ENCODE results near the gene TMEM134. TPM values are rescaled to one million over a fixed set of nuclear protein-coding genes. Genes with fewer than 3 reads are reported as not detected.
A peak's percentile ranks its signal among the peaks of the same experiment; 100 is the strongest.

TMEM134 gene
- total RNA-seq, 4 donors from 2014 or later = 79.8 to 155 (median 108) TPM

DNA sequence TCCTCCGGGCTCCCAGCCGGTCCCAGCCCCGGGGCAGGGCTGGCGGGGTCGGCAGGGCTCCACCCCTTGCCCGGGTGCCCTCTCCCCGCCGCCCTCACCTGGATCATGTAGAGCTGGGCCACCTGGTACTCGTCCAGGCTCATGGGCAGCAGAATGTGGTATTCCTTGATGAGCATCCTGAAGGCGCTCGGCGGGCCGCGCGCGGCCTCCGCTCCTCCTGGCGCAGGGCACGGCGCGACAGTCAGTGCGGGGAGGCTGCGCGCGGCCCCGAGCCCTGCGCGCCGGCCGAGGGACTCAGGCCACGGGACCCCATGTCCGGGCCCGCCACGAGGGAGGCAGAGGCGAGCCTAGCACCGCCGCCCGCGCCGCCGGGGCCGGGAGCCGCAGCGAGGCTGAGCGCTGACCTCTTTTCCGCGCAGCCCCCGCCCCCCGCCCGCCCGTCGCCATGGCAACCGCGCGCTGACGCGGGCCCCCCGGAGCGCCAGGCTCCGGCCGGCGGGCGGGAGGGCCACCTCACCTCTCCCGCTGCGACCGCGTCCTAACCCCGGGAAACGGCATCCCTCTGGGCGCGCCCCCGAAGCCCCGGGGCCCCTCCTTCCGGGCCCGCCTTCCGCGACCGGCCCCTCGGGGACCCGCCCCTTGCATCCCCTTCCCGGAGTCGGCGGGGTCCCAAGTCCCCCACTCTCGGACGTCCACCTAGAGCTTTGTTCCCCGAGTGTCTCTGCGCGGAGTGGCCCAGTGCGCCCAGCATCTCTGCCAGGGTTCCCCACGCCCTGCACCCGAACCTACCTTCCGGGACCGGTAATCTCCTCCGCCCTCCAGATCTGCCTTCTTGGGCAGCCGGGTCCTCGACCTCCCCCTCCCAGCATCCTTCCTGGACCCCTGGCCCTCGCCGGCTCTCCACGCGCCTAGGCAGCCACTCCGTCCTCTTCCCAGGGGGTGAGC, 35.2 kb upstream of the TMEM134 start:
- Histone ChIP-seq H3K36me3 (peaks cover 0 to 4% of the 10 kb centered on the region in 2 donors), H3K4me1 (peaks cover 26 to 35% of the 10 kb centered on the region in 2 donors), H3K4me3 (peak overlapping the region; percentile 56 to 66 (median 63)), H3K9me3 (no peaks in the 10 kb centered on the region), H3K27me3 (peaks cover 0 to 13% (median 0%) of the 10 kb centered on the region in 3 donors), H3K27ac (peak overlapping the region; percentile 94 to 99 (median 96))
- no peak for ATAC-seq
- DNase-seq = no peak
- TF ChIP-seq POLR2A (IDR thresholded peaks at IDR 0.05) = no peak
- TF ChIP-seq, protein P1, sequence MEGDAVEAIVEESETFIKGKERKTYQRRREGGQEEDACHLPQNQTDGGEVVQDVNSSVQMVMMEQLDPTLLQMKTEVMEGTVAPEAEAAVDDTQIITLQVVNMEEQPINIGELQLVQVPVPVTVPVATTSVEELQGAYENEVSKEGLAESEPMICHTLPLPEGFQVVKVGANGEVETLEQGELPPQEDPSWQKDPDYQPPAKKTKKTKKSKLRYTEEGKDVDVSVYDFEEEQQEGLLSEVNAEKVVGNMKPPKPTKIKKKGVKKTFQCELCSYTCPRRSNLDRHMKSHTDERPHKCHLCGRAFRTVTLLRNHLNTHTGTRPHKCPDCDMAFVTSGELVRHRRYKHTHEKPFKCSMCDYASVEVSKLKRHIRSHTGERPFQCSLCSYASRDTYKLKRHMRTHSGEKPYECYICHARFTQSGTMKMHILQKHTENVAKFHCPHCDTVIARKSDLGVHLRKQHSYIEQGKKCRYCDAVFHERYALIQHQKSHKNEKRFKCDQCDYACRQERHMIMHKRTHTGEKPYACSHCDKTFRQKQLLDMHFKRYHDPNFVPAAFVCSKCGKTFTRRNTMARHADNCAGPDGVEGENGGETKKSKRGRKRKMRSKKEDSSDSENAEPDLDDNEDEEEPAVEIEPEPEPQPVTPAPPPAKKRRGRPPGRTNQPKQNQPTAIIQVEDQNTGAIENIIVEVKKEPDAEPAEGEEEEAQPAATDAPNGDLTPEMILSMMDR (IDR thresholded peaks at IDR 0.05 in 4 of 5, conservative IDR thresholded peaks at IDR 0.05 in 1 of 5) = no peak
- intact Hi-C loops (cut with DNase I; ENCODE audit: low total_unique reads) (no loop called here), in situ Hi-C loops (cut with MboI; ENCODE audit: low sequenced_read_pairs in 4 of 4) (loop anchor here in 3 of 4 donors (10.0 kb wide), 1 partner anchor 109 kb away; the partner anchor contains the start of gene RAD9A (in 3 of the 3))

DNA sequence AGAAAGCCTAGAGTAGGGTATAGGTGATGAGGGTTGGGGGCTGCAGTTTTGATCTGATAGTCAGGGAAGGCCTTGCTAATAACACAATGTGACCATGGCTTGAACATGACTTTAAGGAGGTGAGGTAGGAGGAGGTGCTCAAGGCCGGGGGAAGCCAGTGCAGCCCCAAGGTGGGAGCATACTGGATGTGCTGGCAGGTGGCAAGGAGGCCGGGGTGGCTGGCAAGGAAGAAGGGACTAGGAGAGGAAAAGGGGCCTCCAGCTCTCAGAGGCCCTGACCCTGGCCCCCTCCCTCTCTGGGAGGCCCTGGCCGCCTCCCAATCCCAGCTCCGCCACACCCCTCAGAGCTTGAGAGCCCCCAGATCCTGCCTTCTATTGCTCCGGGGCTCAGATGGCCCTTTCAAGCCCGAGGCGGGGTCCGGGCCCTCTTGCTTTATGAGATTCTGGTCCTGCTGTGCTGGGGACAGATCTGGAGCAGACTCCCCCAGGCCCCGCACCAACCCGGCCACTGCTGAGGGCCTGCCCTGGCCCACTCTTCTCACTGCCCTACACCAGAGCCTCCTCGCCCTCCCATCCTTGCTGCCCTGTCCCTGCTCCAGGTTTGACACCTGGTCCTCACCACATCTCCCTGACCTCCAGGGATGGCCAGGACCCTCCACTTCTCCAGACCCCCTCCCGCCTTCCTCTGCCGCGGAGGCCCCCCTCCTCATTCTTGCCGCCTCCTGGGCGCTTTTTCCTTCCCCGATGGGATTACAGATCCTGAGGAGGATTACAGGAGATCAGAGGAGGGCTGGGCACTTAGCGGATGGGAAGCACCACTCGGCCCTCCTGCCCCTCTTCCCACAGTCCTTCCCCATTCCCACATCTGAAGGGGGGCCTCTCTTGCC, 34.3 kb upstream of the TMEM134 start:
- in situ Hi-C loops (cut with MboI; ENCODE audit: low sequenced_read_pairs in 4 of 4) (loop anchor here in 3 of 4 donors (10.0 kb wide), 1 partner anchor 109 kb away; the partner anchor contains the start of gene RAD9A (in 3 of the 3)), intact Hi-C loops (cut with DNase I; ENCODE audit: low total_unique reads) (no loop called here)
- Histone ChIP-seq H3K36me3 (peaks cover 0 to 4% of the 10 kb centered on the region in 2 donors), H3K4me3 (peak overlapping the region in 2 of 4 donors; percentile 62 to 64), H3K27me3 (peaks cover 0 to 13% (median 0%) of the 10 kb centered on the region in 3 donors), H3K4me1 (peaks cover 21 to 35% of the 10 kb centered on the region in 2 donors), H3K27ac (no peak overlapping the region), H3K9me3 (no peaks in the 10 kb centered on the region)
- no peak for DNase-seq
- ATAC-seq = no peak
- TF ChIP-seq POLR2A (IDR thresholded peaks at IDR 0.05) = no peak
- TF ChIP-seq, protein P1 (IDR thresholded peaks at IDR 0.05 in 4 of 5, conservative IDR thresholded peaks at IDR 0.05 in 1 of 5) = no peak

DNA sequence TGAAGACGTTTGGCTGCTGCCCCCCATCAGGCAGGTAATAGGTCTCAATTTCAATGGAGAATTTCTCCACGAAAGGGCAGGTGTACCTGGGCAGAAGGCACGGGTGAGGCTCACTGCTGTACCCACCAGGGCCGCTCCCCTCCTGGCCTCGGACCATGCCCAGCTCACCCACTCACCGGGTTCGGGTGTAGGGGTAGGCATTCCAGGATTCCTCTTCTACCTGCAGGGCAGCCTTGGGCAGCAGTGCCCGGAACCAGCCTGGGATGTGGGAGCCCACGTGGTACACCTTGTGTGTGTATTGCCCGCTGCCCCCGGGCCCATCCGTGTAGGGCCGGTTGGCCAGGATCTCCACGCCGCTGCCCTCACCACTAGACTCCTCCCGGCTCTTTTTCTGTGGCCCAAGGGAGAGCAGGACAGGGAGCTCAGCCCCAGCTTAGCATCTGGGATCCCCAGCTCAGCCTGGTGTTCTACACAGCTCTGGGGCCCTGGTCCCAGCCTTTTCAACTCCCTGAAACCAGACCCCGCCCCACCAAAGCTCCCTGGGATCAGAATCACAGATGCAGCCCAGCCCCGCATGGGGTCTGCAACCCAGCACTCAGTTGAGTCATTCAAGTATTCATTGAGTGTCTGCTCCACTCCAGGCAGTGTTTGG, 33.4 kb upstream of the TMEM134 start:
- H3K27me3 ChIP-seq = peaks cover 0 to 13% (median 0%) of the 10 kb centered on the region in 3 donors
- intact Hi-C loops (cut with DNase I; ENCODE audit: low total_unique reads) = no loop called here
- H3K4me1 ChIP-seq = peaks cover 20 to 31% of the 10 kb centered on the region in 2 donors
- TF ChIP-seq, protein P1 (IDR thresholded peaks at IDR 0.05 in 4 of 5, conservative IDR thresholded peaks at IDR 0.05 in 1 of 5) = no peak
- no peak for TF ChIP-seq POLR2A (IDR thresholded peaks at IDR 0.05)
- no peak overlapping the region for H3K27ac ChIP-seq
- in situ Hi-C loops (cut with MboI; ENCODE audit: low sequenced_read_pairs in 4 of 4) = loop anchor here in 3 of 4 donors (10.0 kb wide), 1 partner anchor 108 kb away; the partner anchor contains the start of gene RAD9A (in 3 of the 3)
- no peak overlapping the region for H3K4me3 ChIP-seq
- H3K9me3 ChIP-seq = no peaks in the 10 kb centered on the region
- DNase-seq = no peak
- peaks cover 0 to 4% of the 10 kb centered on the region in 2 donors for H3K36me3 ChIP-seq
- no peak for ATAC-seq

DNA sequence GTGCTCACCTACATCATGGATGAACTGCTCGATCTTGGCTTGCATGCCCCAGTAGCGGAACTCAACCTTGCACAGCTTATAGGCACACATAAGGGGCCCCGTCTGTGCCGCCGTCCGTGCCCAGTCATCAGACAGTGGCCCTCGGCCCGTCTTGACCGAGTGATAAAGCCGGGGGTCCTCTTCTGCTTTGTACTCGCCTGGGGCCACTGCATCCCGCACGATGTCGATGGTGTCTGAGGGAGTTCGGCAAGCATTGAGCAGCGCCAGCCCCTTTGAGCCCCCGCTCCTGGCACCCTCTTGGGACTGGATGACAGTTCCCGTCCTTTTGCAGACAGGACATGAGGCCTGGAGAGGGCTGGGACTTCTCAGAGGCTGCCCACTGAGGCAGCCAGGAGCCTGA, 32.8 kb upstream of the TMEM134 start:
- in situ Hi-C loops (cut with MboI; ENCODE audit: low sequenced_read_pairs in 4 of 4) (loop anchor here in 3 of 4 donors (10.0 kb wide), 1 partner anchor 107 kb away; the partner anchor contains the start of gene RAD9A (in 3 of the 3)), intact Hi-C loops (cut with DNase I; ENCODE audit: low total_unique reads) (no loop called here)
- Histone ChIP-seq H3K27ac (no peak overlapping the region), H3K27me3 (peaks cover 0 to 13% (median 0%) of the 10 kb centered on the region in 3 donors), H3K9me3 (no peaks in the 10 kb centered on the region), H3K36me3 (peaks cover 0 to 4% of the 10 kb centered on the region in 2 donors), H3K4me1 (peaks cover 15 to 25% of the 10 kb centered on the region in 2 donors), H3K4me3 (no peak overlapping the region)
- DNase-seq (no peak), ATAC-seq (no peak)
- TF ChIP-seq, protein P1 (IDR thresholded peaks at IDR 0.05 in 4 of 5, conservative IDR thresholded peaks at IDR 0.05 in 1 of 5) = no peak
- TF ChIP-seq POLR2A (IDR thresholded peaks at IDR 0.05) = no peak
